Measurements from ENCODE around the gene PRDX1.

- TF ChIP-seq RAD21 (IDR thresholded peaks at IDR 0.05; ENCODE audit: low read length), result no peak
- TF ChIP-seq, protein P1, sequence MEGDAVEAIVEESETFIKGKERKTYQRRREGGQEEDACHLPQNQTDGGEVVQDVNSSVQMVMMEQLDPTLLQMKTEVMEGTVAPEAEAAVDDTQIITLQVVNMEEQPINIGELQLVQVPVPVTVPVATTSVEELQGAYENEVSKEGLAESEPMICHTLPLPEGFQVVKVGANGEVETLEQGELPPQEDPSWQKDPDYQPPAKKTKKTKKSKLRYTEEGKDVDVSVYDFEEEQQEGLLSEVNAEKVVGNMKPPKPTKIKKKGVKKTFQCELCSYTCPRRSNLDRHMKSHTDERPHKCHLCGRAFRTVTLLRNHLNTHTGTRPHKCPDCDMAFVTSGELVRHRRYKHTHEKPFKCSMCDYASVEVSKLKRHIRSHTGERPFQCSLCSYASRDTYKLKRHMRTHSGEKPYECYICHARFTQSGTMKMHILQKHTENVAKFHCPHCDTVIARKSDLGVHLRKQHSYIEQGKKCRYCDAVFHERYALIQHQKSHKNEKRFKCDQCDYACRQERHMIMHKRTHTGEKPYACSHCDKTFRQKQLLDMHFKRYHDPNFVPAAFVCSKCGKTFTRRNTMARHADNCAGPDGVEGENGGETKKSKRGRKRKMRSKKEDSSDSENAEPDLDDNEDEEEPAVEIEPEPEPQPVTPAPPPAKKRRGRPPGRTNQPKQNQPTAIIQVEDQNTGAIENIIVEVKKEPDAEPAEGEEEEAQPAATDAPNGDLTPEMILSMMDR (conservative IDR thresholded peaks at IDR 0.05; ENCODE audit: low read depth, low read length), result no peak
Measured at GRCh38 chr1:45490121-45490625, 31.5 kb downstream of the PRDX1 start.

Measured in IMR-90 (cell line).